ENCODE measurements around the gene LSM10. TPM values are rescaled to one million over a fixed set of nuclear protein-coding genes. Genes with fewer than 3 reads are reported as not detected.

Gene LSM10
- total RNA-seq, 1 donor from 2014 or later = 39.4 TPM

GRCh38 chr1:36442337-36442736 lies 44.6 kb upstream of the LSM10 start:
- no peak overlapping the region for H3K4me3 ChIP-seq
- no peak for ATAC-seq
- TF ChIP-seq CTCF (IDR thresholded peaks at IDR 0.05) = no peak
- DNase-seq = no peak
- H3K27ac ChIP-seq = no peak overlapping the region
- intact Hi-C loops (cut with DNase I) = no loop called here
- no peaks in the 10 kb centered on the region for H3K36me3 ChIP-seq
- no peaks in the 10 kb centered on the region for H3K9me3 ChIP-seq
- H3K4me1 ChIP-seq = peaks cover 5% of the 10 kb centered on the region
- H3K27me3 ChIP-seq = no peaks in the 10 kb centered on the region

GRCh38 chr1:36440646-36441045 lies 42.9 kb upstream of the LSM10 start:
- H3K4me3 ChIP-seq = no peak overlapping the region
- DNase-seq (no peak), ATAC-seq (no peak)
- no peak overlapping the region for H3K27ac ChIP-seq
- intact Hi-C loops (cut with DNase I) = no loop called here
- H3K36me3 ChIP-seq = no peaks in the 10 kb centered on the region
- H3K4me1 ChIP-seq = peaks cover 5% of the 10 kb centered on the region
- H3K27me3 ChIP-seq = no peaks in the 10 kb centered on the region
- H3K9me3 ChIP-seq = no peaks in the 10 kb centered on the region
- TF ChIP-seq CTCF (IDR thresholded peaks at IDR 0.05) = no peak

- no peak for TF ChIP-seq CTCF (IDR thresholded peaks at IDR 0.05)
- no peak overlapping the region for H3K27ac ChIP-seq
Measured at GRCh38 chr1:36440044-36440443, 42.3 kb upstream of the LSM10 start.

GRCh38 chr1:36438715-36439114 lies 41.0 kb upstream of the LSM10 start:
- no peak overlapping the region for H3K4me3 ChIP-seq
- no peaks in the 10 kb centered on the region for H3K36me3 ChIP-seq
- TF ChIP-seq CTCF (IDR thresholded peaks at IDR 0.05) = no peak
- H3K4me1 ChIP-seq = peaks cover 5% of the 10 kb centered on the region
- intact Hi-C loops (cut with DNase I) = no loop called here
- DNase-seq (no peak), ATAC-seq (no peak)
- no peaks in the 10 kb centered on the region for H3K9me3 ChIP-seq
- H3K27ac ChIP-seq = no peak overlapping the region
- H3K27me3 ChIP-seq = no peaks in the 10 kb centered on the region

More at GRCh38 chr1:36440044-36440443, 42.3 kb upstream of the LSM10 start:
- H3K27me3 ChIP-seq = no peaks in the 10 kb centered on the region
- no peak for DNase-seq
- H3K9me3 ChIP-seq = no peaks in the 10 kb centered on the region
- no peak for ATAC-seq
- intact Hi-C loops (cut with DNase I) = no loop called here
- H3K4me3 ChIP-seq = no peak overlapping the region
- no peaks in the 10 kb centered on the region for H3K36me3 ChIP-seq
- peaks cover 5% of the 10 kb centered on the region for H3K4me1 ChIP-seq

GRCh38 chr1:36436821-36437220 lies 39.1 kb upstream of the LSM10 start:
- H3K27me3 ChIP-seq = no peaks in the 10 kb centered on the region
- intact Hi-C loops (cut with DNase I) = no loop called here
- no peaks in the 10 kb centered on the region for H3K9me3 ChIP-seq
- ATAC-seq (no peak), DNase-seq (no peak)
- H3K4me3 ChIP-seq = no peak overlapping the region
- TF ChIP-seq CTCF (IDR thresholded peaks at IDR 0.05) = no peak
- peaks cover 5% of the 10 kb centered on the region for H3K4me1 ChIP-seq
- peaks cover 4% of the 10 kb centered on the region for H3K36me3 ChIP-seq
- no peak overlapping the region for H3K27ac ChIP-seq

GRCh38 chr1:36433102-36433501 lies 35.4 kb upstream of the LSM10 start:
- H3K4me1 ChIP-seq = no peaks in the 10 kb centered on the region

More at GRCh38 chr1:36433102-36433501, 35.4 kb upstream of the LSM10 start:
- Histone ChIP-seq H3K36me3 (peaks cover 10% of the 10 kb centered on the region), H3K9me3 (no peaks in the 10 kb centered on the region), H3K4me3 (no peak overlapping the region), H3K27ac (no peak overlapping the region), H3K27me3 (no peaks in the 10 kb centered on the region)
- intact Hi-C loops (cut with DNase I) = no loop called here
- no peak for TF ChIP-seq CTCF (IDR thresholded peaks at IDR 0.05)
- ATAC-seq (no peak), DNase-seq (no peak)
